Measurements from ENCODE around the gene RPA1. TPM values are rescaled to one million over a fixed set of nuclear protein-coding genes. Genes with fewer than 3 reads are reported as not detected.

RPA1 gene
- total RNA-seq, 1 donor from 2014 or later = 234 TPM

Other genes starting within 250 kb of the RPA1 start
- gene SLC43A2, start 201.2 kb upstream of the RPA1 start, total RNA-seq = 2.8 and 3.4 TPM in 2 replicates
- gene SCARF1, start 184.3 kb upstream of the RPA1 start, total RNA-seq = 8.4 and 9.5 TPM in 2 replicates
- gene RILP, start 180.1 kb upstream of the RPA1 start, total RNA-seq = 7.3 and 11.4 TPM in 2 replicates
- gene PRPF8, start 145.1 kb upstream of the RPA1 start, total RNA-seq = 432 and 442 TPM in 2 replicates
- gene TLCD2, start 119.6 kb upstream of the RPA1 start, total RNA-seq = 0.07 and 0.14 TPM in 2 replicates
- gene WDR81, start 105.3 kb upstream of the RPA1 start, total RNA-seq = 17.6 and 18.3 TPM in 2 replicates
- gene SERPINF2, start 87.1 kb upstream of the RPA1 start, total RNA-seq = 0.12 and 0.16 TPM in 2 replicates
- gene SERPINF1, start 67.9 kb upstream of the RPA1 start, total RNA-seq = not detected in 2 replicates
- gene SMYD4, start 103 bp upstream of the RPA1 start, total RNA-seq = 27.1 and 30.7 TPM in 2 replicates
- gene RTN4RL1, start 195.3 kb downstream of the RPA1 start, total RNA-seq = 1.1 and 1.2 TPM in 2 replicates
- gene DPH1, start 200.1 kb downstream of the RPA1 start, total RNA-seq = 50.8 and 55.9 TPM in 2 replicates
- gene OVCA2, start 212.0 kb downstream of the RPA1 start, total RNA-seq = 36.5 and 37.7 TPM in 2 replicates
- gene HIC1, start 225.1 kb downstream of the RPA1 start, total RNA-seq = 49.4 and 51.6 TPM in 2 replicates

Data from activated CD4-positive, alpha-beta T cell treated with anti-CD3 and anti-CD28 coated beads, Interleukin-2, amount 10 ng/mL, durations not matched to agents 24 days and 14 days (primary cell).